Adrenal gland (tissue), 12 donors: ENCODE results near the gene LPCAT2. TPM values are rescaled to one million over a fixed set of nuclear protein-coding genes. Genes with fewer than 3 reads are reported as not detected.

Experiments
- DNase-seq, 7 donors: peaks; one replicate each; pipeline ENCODE4 v3.0.0-alpha.2; 2019 to 2020
- H3K27ac ChIP-seq, 5 donors: fragments of 200-600 bp; sonication (generic) in 4 of 5; 1 replicate in 3 of 5; 2 replicates in 2 of 5; pipeline versions ENCODE4 v1.5.1 to v1.8.0; 2016 to 2020; ENCODE audit warnings: mild to moderate bottlenecking in 1 of 5
- H3K27me3 ChIP-seq: fragments of 200-600 bp; 2 replicates; pipeline ENCODE4 v1.8.0; 2021
- H3K36me3 ChIP-seq, 2 donors: fragments of 200-600 bp; replicated peaks in 1 of 2; 1 replicate in 1 of 2; 2 replicates in 1 of 2; pipeline versions ENCODE4 v1.5.1 to v1.8.0; 2018 to 2022
- H3K4me1 ChIP-seq, 2 donors: fragments of 200-600 bp; replicated peaks in 1 of 2; 1 replicate in 1 of 2; 2 replicates in 1 of 2; pipeline versions ENCODE4 v1.5.1 to v1.8.0; 2018 to 2021
- H3K4me3 ChIP-seq, 4 donors: fragments of 200-600 bp; sonication (generic) in 3 of 4; one replicate each; pipeline ENCODE4 v1.5.1; 2016 to 2018
- H3K9me3 ChIP-seq, 3 donors: fragments of 200-600 bp; sonication (generic) in 1 of 3; replicated peaks in 1 of 3; 1 replicate in 2 of 3; 2 replicates in 1 of 3; pipeline versions ENCODE4 v1.5.1 to v1.8.0; 2016 to 2021
- POLR2A ChIP-seq, 2 donors: fragments of 450-650 bp; IDR thresholded peaks; one replicate each; pipeline ENCODE4 v1.6.1; 2017; ENCODE audit warnings: antibody characterized with exemption in 2 of 2, mild to moderate bottlenecking in 2 of 2, moderate library complexity in 1 of 2
- WGBS, 4 donors: extraction: QIAGEN DNeasy Blood & Tissue Kit in 2 of 4; methylation state at CpG; one replicate each; pipeline versions ENCODE4 v1.1.5 to v1.1.7; 2013 to 2017; 5-methylcytosine and 5-hydroxymethylcytosine counted together
- intact Hi-C, 2 donors: fragments of 100-400 bp; cut with DNase I; formaldehyde crosslinking; loops; one replicate each; pipeline versions ENCODE4 v1.14.1 to v1.15.0; 2022 to 2023
- polyA plus RNA-seq, 3 donors: library from polyadenylated mRNA; stranded (reverse); fragments of 200-250 nt in 2 of 3; fragments of 350-450 nt in 1 of 3; fragmentation: Illumina TruSeq in 1 of 3; extraction: RNeasy Lipid Tissue Mini Kit (QIAGEN cat#74804) in 1 of 3; gene quantifications; one replicate each; pipeline ENCODE4 v1.2.3, GENCODE V29; 2013 to 2014
- total RNA-seq, 9 donors: library from RNA; depleted of rRNA in 4 of 9; stranded (reverse); fragments of >200 nt in 4 of 9; fragments of 120-200 nt in 1 of 9; fragmentation: NEBNext Ultra II Directional in 1 of 9; extraction: Animal tissue kit (Norgen Biotek cat#: 25700) in 1 of 9; gene quantifications; one replicate each; pipeline versions ENCODE4 v1.1.0 to v1.2.4, GENCODE V29; 2013 to 2023
- TF ChIP-seq, protein P1 (sequence below), 6 experiments: fragments of 450-650 bp in 4 of 6; fragments of 200-600 bp in 2 of 6; sonication (generic) in 1 of 6; IDR thresholded peaks; 1 replicate in 5 of 6; 2 replicates in 1 of 6; pipeline versions ENCODE4 v1.5.1 to v1.8.0; 2016 to 2021; ENCODE audit warnings: antibody characterized with exemption in 6 of 6, mild to moderate bottlenecking in 2 of 6, moderate library complexity in 1 of 6
- donor health status: healthy with polysubstance abuse.
- donor health status: Bipolar disorder and iron deficiency.
- donor health status: DM: yes; HTN: yes; CAD: no.
- donor health status: DM: no; HTN: no; CAD: no.
- donor health status: DM: no; HTN: no; CAD: no.
- donor health status: DM: yes; HTN: yes; CAD: no.

Gene LPCAT2
- total and polyA plus RNA-seq, 12 donors, result 7.1 to 33.1 (median 16.4) TPM

DNA sequence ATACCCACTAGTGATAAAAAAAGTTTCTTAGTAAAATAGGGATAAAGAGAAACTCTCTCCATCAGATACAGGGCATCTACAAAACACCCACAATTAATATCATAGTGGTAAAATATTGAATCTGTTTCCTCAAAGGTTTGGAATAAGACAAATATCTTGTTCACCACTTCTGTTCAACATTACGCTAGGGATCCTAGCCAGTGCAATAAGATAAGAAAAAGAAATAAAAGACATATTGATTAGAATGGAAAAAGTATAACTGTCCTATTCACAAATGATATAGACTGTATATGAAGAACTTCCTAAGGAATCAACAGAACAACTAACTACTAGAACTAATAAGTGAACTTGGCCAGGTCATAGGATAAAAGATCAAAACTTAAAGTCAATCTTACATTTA, 12.9 kb downstream of the LPCAT2 start:
- Histone ChIP-seq H3K4me1 (peaks cover 0 to 8% of the 10 kb centered on the region in 2 donors), H3K36me3 (no peaks in the 10 kb centered on the region), H3K9me3 (peaks cover 0 to 17% (median 9%) of the 10 kb centered on the region in 3 donors), H3K4me3 (no peak overlapping the region), H3K27me3 (no peaks in the 10 kb centered on the region), H3K27ac (no peak overlapping the region)
- intact Hi-C loops, result no loop called here
- no peak for DNase-seq
- no peak for TF ChIP-seq POLR2A (IDR thresholded peaks at IDR 0.05)
- TF ChIP-seq, protein P1, sequence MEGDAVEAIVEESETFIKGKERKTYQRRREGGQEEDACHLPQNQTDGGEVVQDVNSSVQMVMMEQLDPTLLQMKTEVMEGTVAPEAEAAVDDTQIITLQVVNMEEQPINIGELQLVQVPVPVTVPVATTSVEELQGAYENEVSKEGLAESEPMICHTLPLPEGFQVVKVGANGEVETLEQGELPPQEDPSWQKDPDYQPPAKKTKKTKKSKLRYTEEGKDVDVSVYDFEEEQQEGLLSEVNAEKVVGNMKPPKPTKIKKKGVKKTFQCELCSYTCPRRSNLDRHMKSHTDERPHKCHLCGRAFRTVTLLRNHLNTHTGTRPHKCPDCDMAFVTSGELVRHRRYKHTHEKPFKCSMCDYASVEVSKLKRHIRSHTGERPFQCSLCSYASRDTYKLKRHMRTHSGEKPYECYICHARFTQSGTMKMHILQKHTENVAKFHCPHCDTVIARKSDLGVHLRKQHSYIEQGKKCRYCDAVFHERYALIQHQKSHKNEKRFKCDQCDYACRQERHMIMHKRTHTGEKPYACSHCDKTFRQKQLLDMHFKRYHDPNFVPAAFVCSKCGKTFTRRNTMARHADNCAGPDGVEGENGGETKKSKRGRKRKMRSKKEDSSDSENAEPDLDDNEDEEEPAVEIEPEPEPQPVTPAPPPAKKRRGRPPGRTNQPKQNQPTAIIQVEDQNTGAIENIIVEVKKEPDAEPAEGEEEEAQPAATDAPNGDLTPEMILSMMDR (IDR thresholded peaks at IDR 0.05), result no peak
- 0 to 100% (median 25%) methylated on average over 1 of the region's 1 CpG for WGBS, 4 donors

DNA sequence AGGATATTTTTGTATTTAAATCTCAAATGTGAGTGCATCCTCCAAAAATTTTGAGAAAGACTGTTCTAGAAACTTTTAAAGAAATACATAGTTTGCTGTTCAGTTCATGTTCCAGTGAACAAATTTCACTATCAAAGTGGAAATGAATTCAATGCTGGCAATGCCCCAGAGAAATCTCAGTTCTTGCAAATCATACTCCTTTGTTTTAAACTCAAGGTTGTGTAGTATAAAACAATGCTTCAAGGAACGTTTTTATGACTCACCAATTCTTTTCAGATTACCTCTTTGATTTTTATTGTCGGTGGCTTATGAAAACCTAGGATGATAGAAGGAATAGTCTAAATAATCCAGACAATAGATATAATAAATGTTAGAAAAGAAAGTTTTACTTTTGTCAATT, 17.6 kb downstream of the LPCAT2 start:
- WGBS, 4 donors, result 25 to 40% (median 33%) methylated on average over 2 of the region's 2 CpGs
- Histone ChIP-seq H3K9me3 (peaks cover 0 to 12% (median 9%) of the 10 kb centered on the region in 3 donors), H3K27ac (no peak overlapping the region), H3K4me1 (peaks cover 0 to 8% of the 10 kb centered on the region in 2 donors), H3K27me3 (no peaks in the 10 kb centered on the region), H3K36me3 (no peaks in the 10 kb centered on the region), H3K4me3 (no peak overlapping the region)
- DNase-seq, result peak in 4 of 7 donors; percentile 32 to 59 (median 42)
- TF ChIP-seq, protein P1 (IDR thresholded peaks at IDR 0.05), result no peak
- TF ChIP-seq POLR2A (IDR thresholded peaks at IDR 0.05), result no peak
- intact Hi-C loops, result no loop called here

DNA sequence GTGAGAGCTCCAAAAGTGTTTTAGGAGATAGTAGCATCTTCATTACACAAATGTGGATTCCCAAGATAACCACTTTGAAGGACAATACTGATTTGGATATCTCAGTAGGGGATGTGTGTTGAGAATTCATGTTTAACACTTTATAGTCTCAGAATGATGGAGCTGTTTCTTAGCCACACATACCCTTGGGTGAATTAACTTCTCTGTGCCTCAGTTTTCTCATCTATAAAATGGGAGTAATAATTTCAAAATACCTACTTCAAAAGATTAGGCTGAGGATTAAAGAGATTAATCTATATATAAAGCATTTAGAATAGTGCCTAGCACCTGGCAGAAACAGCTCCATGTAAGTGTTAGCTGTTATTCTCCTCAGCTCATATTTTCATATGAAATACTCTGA, 19.0 kb downstream of the LPCAT2 start:
- no peak for DNase-seq
- no peak for TF ChIP-seq POLR2A (IDR thresholded peaks at IDR 0.05)
- TF ChIP-seq, protein P1 (IDR thresholded peaks at IDR 0.05), result no peak

DNA sequence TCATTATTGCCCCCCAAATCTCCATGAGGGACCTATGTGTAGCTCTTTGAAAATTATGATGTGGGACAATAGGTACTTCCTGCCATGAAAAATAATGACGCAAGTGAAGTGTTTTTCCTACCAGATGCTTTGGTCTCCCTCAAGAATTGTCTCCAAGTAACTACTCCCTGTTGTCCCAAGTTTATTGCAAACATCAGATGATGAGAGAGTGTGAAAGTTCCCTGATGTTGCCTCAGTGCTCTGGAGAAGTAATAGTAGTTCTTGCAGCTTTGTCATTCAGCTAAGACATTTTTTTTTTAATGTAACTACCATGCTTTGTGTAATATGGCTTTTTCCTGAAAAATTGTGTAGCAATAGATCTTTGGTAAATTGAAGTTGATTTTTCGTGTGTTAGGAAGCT, 20.1 kb downstream of the LPCAT2 start:
- intact Hi-C loops, result no loop called here
- no peak overlapping the region for H3K4me3 ChIP-seq
- TF ChIP-seq POLR2A (IDR thresholded peaks at IDR 0.05), result no peak
- TF ChIP-seq, protein P1 (IDR thresholded peaks at IDR 0.05), result no peak
- WGBS, 4 donors, result 73 to 83% (median 78%) methylated on average over 2 of the region's 2 CpGs
- no peak for DNase-seq
- H3K27ac ChIP-seq, result no peak overlapping the region
- no peaks in the 10 kb centered on the region for H3K27me3 ChIP-seq
- H3K9me3 ChIP-seq, result no peaks in the 10 kb centered on the region
- no peaks in the 10 kb centered on the region for H3K36me3 ChIP-seq
- peaks cover 0 to 8% of the 10 kb centered on the region in 2 donors for H3K4me1 ChIP-seq

More for the DNA sequence above, 19.0 kb downstream of the LPCAT2 start:
- H3K9me3 ChIP-seq, result no peaks in the 10 kb centered on the region
- no peak overlapping the region for H3K27ac ChIP-seq
- H3K4me3 ChIP-seq, result no peak overlapping the region
- intact Hi-C loops, result no loop called here
- H3K27me3 ChIP-seq, result no peaks in the 10 kb centered on the region
- no peaks in the 10 kb centered on the region for H3K36me3 ChIP-seq
- peaks cover 0 to 8% of the 10 kb centered on the region in 2 donors for H3K4me1 ChIP-seq
